Cardiac septum (tissue), 1 donor: ENCODE results near the gene LOXHD1. TPM values are rescaled to one million over a fixed set of nuclear protein-coding genes. Genes with fewer than 3 reads are reported as not detected.

Experiments
- DNase-seq: peaks from one replicate; pipeline ENCODE4 v3.0.0-alpha.2; 2020; ENCODE audit warnings: low spot score
- intact Hi-C: fragments of 100-400 bp; cut with DNase I; formaldehyde crosslinking; loops from one replicate; pipeline ENCODE4 v1.14.0; 2022
- total RNA-seq: library from RNA; stranded (reverse); fragmentation: NEBNext Ultra II Directional; extraction: Animal tissue kit (Norgen Biotek cat#: 25700); gene quantifications from one replicate; pipeline ENCODE4 v1.2.1, GENCODE V29; 2021
- donor health status: DM: no; HTN: no; CAD: no.

The LOXHD1 gene
- total RNA-seq, 1 donor from 2014 or later = 0.48 TPM

DNA sequence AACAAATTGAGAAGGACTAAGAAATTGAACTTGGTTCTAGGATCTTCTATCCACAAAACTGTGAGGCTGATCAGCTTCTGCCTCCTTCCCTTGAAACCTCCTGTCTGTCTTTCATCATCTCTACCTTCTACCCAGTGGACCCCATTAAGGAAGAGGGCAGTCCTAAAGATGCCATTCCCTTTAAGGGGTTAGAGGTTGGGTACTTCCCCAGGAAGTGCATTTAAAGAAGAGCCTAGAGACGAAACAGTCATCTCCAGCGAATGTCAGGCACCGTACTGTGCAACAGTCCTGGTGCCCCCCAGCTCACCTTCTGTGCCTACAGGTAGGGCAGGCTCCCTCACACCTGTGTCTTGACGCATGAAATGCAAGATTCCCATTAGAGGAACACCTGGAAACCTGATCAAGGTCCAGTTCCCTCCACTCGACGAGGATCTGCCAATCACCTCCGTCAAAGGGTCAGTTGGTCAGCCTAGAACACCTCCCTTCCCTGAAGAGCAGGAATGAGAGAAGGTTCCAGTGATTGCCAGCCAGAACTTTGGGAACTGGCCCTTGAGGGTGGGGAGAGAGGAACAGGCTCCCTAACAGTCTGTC, 20.9 kb downstream of the LOXHD1 start:
- intact Hi-C loops = no loop called here
- DNase-seq = peak; percentile 12

DNA sequence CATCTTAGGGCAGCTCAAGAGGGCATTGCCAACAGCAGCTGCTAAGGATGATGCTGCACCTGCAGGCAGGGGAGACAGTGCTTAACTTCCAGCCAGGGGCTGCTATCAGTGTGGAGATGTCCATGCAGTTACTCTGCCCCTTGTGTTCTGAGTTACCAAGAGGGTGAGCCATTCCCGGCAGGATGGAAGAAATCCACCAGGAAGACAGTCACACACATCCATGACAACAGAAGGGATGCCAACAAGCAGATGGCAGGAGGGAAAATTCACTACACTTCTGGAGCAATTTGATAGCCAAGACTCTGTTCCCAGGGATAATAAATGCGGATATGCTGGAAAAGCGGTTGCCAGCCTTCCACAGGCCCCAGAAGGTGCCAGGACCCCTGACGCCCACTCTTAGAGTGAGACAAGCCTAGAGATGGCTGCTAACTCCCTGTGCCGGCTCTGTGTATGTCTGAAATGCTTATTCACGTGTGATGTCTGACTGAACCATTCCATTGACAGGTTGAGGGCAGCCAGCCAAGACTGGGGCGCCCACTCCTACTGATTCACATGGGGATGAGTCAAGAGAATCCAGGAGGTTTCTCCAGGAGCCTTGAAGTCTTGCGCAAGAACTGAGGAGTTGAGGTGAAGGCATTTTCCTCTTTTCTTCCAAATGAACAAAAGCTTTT, 24.5 kb downstream of the LOXHD1 start:
- DNase-seq = peak; percentile 46
- intact Hi-C loops = no loop called here

DNA sequence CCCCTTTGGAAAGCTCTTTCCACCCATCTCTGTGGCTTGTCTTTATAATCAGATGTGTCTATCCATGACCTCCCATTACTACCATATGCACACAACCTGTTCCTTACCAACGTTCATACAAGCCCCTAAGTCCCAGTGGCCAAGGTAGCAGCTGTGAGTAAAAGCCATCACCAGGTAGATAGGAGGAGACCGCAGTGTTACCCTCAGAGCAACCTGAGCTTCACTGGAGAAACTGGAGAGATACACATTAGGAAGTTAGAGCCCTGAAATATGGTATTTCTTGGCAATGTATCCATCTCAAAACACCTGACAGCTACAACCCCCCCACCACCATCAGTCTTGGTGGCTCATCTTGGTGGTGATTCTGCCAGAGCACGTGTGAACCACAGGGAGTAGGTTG, 26.0 kb downstream of the LOXHD1 start:
- intact Hi-C loops = no loop called here
- DNase-seq = no peak

DNA sequence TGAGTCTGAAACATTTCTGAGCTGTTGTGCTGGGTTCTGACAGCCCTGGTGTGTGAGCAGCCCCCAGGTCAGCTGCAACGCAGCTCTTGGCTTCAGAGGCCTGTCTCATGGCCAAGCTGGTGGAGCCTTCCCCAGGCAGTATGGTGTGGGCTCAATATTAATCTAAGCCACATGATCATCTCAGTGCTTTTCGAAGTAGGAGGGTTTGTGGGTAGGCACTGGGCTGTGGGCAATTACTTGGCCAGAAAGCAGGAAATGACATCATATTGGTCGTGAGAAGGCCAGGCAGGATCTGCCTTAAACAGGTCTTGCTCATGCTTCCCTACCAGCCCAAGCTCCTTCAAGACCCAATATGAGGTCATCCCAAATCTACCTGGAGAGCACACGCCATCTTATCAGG, 26.9 kb downstream of the LOXHD1 start:
- intact Hi-C loops = no loop called here
- peak; percentile 59 for DNase-seq

DNA sequence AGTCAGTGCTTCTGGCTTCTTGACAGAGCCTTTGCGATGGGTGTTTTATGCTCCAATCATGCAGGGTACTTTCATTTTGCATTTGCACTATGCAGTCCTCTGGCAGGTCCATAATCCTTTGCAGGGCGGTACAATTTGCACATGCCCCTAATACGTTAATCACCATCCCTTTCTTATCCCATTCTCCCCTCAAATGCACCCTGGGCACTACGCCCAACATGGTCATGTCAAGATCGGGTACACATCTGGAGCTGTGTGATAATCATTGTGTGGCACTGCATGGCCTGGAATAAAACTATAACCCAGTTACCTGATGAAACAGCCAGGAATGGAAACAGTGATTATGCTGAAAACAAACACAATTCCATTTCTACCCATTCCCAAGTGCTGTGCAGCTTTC, 27.7 kb downstream of the LOXHD1 start:
- intact Hi-C loops = no loop called here
- DNase-seq = no peak

DNA sequence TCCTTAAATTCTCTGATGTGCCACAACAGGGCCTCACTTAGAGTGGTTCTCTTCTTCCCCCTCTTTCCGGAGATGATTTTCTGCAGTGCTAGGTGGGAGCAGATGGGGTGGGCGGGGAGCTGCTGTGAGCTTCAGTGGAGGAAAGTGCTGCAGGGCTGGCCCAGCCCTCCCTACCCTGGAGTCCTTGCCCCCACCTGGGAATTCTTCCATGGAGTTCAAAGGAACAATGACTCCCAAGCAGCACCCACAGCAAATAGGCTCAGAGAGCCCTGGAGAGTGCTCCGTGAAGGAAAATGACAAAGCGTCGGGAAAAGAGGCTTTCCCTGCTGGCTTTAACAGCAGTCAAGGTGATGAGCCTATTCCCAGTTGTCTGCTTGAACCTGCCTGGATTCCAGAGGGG, 28.8 kb downstream of the LOXHD1 start:
- DNase-seq = no peak
- intact Hi-C loops = no loop called here

DNA sequence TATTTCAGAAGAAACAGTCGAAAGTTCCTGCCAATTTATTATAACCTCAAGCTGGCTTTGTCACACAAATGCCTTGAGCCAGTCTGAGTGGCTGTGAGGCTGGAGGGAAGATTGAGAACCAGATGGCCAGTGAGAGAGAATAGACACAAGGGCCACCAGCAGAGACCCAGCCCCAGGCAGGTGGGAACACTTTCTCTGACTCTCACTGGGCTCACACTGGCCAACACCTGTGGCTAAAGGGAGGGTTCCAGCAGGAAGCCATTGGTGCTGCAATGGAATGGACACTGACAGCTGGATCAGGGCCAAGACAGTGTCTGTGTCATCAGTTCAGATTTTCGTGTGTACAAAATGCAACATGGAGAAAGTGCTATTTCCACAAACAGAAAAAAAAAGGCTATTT, 29.9 kb downstream of the LOXHD1 start:
- DNase-seq = no peak
- intact Hi-C loops = no loop called here

DNA sequence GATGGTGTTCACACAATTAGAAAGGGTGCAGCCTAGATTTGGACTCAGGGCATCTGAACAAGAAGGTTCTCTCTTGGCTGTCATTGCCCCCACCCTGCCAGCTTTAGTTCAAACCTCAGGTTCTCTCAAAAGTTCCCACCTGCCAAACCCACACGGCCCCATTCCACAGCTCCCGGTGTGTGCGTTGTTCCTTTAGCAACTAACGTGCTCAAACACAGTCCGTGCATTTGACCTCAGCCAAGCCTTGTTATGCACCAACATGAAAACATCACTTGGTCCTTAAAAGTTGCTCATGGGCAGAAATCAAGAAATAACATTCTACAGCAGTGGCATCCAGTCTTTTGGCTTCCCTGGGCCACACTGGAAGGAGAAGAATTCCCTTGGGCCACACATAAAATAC, 32.0 kb downstream of the LOXHD1 start:
- intact Hi-C loops = no loop called here
- DNase-seq = no peak

DNA sequence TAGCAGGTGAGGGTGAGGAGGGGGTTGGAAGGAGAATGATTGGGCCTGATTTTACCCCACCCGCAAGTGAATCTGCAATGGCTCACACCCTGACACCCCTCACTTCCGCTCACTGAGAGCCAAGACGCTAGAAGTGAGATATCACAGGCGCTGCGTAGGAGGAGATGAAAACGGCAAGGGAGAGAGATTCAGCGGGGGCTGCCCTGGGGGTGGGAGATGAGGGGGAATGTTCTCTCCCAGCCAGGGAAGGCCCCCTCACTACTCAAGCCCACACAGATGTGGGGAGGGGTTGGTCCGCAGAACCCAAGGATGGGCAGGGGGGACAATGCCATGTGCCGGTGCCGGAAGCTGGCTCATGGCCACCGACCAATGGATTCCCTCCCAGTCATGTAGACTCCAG, 32.9 kb downstream of the LOXHD1 start:
- DNase-seq = no peak
- intact Hi-C loops = no loop called here

DNA sequence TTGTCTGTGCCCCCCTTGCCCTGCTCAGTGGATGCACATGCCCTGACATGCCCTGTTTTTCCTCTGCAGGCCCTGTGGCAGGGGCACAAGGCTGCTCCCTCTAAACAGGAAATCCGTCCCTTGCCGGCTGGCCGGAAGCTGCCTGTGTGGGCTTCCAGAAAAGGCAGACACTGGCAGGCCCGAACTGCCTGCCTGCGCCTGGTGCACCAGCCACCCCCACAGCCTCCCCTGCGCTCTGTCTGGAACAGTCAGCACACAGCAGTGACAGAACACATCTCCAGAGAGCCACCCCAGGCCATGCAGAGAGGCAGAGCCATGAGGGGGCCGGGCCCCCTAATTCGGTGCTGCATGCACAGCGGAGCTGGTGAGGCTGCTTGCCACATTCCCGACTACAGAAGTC, 33.5 kb downstream of the LOXHD1 start:
- intact Hi-C loops = no loop called here
- no peak for DNase-seq

DNA sequence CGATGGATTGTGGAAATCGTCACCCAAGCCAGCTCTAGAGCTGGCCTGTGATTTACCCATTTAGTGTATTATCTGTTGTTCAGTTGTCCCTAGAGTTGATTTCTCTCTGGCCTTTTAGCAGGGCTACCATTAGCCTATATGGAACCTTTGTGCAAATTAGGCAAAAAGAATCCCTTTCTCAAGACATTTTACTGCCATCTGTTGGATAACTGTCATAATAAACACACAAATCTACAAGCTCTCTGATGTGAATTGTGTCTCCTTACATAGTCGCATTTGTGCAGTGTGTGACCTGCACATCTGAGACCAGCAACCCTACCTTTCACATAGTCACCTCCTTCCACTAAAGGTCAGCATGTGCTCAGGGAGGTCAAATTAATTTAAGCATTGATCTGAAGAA, 34.0 kb downstream of the LOXHD1 start:
- DNase-seq = no peak
- intact Hi-C loops = no loop called here

DNA sequence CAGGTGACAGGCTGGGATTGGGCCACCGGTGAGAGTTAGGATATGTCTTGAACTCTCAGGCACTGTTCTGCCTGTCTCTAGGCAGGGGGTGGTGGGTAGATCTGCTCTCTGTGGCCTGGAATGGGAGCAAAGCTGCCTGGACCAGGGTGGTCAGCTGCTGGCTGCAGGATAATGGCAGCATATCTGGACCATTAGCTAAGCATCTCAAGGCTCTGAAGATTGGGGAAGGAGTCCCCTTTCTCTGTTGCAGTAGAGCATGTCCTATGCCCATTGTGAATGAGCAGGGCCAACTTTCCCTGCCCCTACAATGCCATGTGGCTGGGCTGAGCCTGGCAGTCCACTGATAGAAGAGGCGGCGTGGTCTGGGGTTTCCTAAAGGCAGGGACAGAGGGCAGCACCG, 34.6 kb downstream of the LOXHD1 start:
- intact Hi-C loops = no loop called here
- DNase-seq = no peak

DNA sequence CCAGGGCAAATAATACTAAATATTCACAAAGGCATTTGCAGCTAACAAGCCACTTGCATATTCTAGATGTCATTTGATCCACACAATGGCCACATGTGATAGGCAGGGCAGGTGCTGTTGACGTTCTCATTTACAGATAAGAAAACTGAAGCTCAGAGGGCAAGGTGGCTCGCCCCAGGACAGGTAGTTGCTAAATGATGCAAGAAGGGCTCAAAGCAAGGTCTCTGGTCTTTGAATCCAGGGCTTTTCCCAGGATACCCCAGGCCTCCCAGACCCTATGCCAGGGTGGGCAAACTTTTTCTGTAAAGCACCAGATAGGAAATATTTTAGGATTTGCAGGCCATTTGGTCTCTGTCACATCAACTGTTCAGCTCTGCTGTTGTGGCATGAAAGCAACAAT, 35.1 kb downstream of the LOXHD1 start:
- DNase-seq = no peak
- intact Hi-C loops = no loop called here

DNA sequence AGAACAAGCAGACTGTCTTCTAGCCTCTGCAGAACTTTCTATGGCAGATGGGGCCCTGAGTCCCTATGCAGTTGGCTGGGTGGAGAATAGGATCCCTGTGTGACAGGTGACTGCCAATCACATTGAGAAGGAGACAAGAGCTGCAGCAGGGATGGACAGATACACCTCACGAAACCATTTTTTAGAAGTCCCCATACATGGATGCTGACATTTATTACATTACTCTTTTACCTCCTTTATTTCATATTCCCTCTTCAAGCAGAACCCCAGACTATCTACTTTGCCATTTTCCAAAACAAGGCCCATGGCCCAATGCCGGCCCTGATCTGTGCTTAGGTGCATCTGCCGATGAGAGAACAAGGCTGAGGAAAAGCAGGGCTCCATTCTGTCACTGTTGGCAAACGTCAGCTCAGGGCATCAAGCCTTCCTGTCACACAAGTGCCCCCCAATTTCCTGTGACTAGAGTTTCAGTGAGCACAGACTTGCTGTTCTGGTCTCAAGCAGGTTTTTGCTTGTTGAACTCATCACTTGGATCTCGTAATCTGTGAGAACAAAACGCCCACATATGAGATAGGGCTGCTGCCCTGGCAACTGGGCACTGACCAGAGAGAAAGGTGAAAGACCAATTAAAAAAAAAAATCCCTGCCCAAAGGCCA, 35.8 kb downstream of the LOXHD1 start:
- DNase-seq = no peak
- intact Hi-C loops = no loop called here

DNA sequence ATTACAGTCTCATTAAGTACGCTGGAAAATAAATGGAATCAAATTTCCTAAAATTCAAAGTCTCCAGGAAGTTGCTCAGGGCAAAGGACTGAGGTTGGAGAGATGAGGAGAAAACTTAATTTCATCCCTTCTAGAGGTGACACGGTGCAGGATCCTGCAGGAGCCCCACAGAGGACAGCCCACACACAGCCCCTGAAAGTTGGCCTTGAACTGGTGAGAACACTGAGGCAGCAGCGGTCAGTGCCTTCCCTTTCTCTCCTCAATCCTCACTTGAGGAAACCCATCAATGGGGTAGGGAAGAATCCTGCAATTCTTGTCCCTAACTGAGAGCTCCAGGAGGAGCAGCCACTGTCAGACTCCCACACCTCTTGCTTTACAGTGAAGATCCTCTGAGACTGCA, 37.5 kb downstream of the LOXHD1 start:
- no peak for DNase-seq
- intact Hi-C loops = no loop called here

DNA sequence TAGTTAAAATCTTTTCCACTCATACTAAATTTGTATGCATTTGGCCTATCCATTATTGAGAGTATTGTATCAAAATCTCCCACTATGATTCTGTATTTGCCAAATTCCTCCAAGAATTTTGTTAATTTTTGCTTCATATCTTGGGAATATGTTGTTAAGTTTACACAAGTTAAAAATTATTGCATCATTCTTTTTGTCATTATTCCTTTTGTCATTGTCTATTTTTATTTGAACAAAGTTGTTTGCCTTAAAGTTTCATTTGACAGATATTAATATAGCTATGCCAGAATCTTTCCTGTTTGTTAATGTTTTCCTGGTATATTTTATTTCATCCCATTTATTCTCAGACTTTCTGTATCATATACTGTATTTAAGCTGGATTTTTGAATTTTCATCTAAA, 41.3 kb downstream of the LOXHD1 start:
- intact Hi-C loops = no loop called here
- no peak for DNase-seq

DNA sequence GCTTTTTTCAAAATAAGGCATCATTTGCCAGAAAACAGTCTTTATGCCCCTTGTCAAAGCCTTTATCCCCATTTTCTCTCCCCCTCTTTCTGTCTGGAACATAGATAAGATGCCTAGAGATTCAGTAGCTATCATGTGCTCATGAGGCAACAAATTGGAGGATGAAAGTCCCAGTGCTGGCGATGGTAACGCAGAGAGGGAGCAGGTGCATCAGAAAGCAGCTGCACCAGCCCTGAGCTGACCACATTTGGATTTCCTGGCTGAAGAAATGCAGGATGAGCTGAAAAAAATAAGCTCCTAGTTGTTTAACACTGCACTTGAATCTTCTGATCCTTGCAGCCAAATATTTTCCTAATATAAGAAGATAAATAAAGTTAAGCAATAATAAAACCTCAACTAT, 48.0 kb downstream of the LOXHD1 start:
- DNase-seq = no peak
- intact Hi-C loops = no loop called here

DNA sequence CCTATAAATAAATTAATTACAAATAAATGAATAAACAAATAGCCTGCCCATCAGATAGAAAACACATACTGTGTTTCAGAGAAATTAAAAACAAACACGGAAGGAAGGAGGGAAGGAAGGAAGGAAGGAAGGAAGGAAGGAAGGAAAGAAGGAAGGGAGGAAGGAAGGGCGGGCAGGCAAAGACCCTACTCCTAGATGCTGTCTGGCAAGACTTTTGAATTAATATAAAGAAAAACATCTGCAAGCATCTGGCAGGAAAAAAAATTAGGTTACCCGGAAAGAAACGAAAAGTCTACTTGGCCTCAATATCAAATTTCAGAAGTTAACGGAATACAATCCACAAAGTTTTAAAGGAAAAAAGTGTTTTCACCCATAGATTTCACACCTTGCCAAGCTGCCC, 49.1 kb downstream of the LOXHD1 start:
- DNase-seq = no peak
- intact Hi-C loops = no loop called here

DNA sequence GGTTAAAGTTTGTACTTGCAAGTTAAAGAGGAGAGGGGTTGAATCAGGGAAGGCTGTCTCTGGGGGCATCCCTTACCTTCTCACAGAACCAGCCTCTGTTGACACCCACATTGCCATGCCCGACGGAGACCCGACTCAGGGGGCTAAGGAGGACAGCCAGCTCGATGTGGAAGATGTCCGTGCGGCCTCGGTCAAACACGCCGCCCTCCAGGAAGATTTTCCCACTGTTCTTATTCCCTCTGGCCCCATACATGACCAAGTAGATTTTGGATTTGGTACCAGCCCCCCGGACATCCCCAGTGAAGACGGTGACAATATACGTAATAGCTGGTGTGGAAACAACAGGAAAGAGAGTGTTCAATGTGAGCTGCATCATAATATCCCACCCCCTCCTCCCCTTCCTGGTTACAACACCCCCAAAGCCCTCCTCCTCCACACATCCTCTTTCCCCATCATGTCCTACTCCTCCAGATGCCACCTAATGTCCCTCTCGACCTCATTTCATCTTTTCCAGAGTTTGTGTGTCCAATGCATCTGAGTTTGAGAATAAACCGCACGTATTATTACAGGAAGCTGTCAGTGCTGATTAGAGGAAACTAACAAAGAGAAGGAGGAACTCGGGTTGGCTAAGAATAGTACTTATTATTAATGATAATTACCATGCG, 55.7 kb downstream of the LOXHD1 start:
- DNase-seq = no peak
- intact Hi-C loops = no loop called here

DNA sequence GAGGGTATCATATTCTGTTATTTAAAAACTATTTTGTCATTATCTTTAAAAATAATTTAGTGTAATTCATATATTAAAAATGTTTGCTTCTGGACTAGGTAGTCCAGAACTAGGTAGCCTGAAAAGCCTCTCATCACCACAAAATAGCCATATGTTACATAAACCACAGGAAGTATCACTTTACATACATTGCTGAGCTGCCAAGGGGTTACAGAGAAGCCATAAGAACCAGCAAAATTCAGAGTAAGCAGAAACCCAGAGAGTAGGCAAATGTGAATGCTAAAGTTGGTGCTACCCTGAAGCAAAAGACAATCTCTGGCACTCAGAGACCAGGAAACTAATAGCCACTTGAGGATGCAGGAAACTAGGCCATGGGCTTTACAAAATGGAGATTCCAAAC, 60.9 kb downstream of the LOXHD1 start:
- intact Hi-C loops = no loop called here
- DNase-seq = no peak

DNA sequence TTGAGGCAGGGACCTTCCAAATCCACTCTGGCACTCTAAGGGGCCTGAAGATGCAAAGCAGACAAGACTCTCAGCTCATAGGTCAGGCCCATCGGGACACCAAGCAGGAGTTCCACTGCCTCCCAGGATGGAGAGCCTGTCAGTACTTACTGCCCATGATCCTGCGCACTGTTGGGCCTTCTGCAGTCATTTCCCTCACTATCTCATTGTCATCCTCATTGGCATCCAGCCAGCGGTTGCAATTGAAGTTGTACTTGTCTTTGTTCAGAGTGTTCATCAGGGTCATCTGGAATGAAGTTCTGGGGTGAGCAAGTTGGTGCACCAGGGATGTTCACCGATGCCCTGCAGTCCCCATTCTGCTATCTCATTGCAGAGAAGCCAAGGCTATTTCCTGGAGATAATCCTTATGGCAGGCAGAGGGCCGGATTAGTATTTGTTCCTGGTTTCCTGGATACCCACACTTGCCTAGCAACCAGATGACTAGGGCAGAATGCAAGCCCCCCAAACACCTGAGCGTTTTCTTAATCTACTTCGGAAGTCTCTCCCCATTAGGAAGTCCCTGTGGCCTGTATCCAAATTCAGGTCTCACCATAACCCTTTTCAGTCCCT, 65.1 kb downstream of the LOXHD1 start:
- intact Hi-C loops = no loop called here
- DNase-seq = no peak
